ENCODE results near the gene LMAN1L.

LMAN1L gene

GRCh38 chr15:74843891-74844299 is 31.3 kb downstream of the LMAN1L start:
- CTCF ChIA-PET, result interaction anchor here (0.7 to 6.1 kb wide), 13 partner anchors 11 to 107 kb away, joined by 3 to 43 read pairs (median 6); partner anchors contain the start of gene CPLX3
- H3K4me3 ChIP-seq (ENCODE audit: low read depth, low read length), result no peak overlapping the region
- POLR2A ChIA-PET, result interaction anchor here (0.7 kb wide), 1 partner anchor 61 kb away, joined by 4 read pairs; no protein-coding TSS in a partner anchor
- no peak for DNase-seq (ENCODE audit: low read depth, low spot score)
- TF ChIP-seq, protein P1, sequence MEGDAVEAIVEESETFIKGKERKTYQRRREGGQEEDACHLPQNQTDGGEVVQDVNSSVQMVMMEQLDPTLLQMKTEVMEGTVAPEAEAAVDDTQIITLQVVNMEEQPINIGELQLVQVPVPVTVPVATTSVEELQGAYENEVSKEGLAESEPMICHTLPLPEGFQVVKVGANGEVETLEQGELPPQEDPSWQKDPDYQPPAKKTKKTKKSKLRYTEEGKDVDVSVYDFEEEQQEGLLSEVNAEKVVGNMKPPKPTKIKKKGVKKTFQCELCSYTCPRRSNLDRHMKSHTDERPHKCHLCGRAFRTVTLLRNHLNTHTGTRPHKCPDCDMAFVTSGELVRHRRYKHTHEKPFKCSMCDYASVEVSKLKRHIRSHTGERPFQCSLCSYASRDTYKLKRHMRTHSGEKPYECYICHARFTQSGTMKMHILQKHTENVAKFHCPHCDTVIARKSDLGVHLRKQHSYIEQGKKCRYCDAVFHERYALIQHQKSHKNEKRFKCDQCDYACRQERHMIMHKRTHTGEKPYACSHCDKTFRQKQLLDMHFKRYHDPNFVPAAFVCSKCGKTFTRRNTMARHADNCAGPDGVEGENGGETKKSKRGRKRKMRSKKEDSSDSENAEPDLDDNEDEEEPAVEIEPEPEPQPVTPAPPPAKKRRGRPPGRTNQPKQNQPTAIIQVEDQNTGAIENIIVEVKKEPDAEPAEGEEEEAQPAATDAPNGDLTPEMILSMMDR (IDR thresholded peaks at IDR 0.05; ENCODE audit: insufficient read depth, low read length, missing control alignments), result no peak

- H3K4me3 ChIP-seq (ENCODE audit: low read depth, low read length), result no peak overlapping the region
- POLR2A ChIA-PET, result interaction anchor here (0.7 kb wide), 1 partner anchor 61 kb away, joined by 4 read pairs; no protein-coding TSS in a partner anchor
- TF ChIP-seq, protein P1 (IDR thresholded peaks at IDR 0.05; ENCODE audit: insufficient read depth, low read length, missing control alignments), result no peak
- CTCF ChIA-PET, result interaction anchor here (1.1 to 6.1 kb wide), 7 partner anchors 25 to 106 kb away, joined by 3 to 41 read pairs (median 5); no protein-coding TSS in a partner anchor
- DNase-seq (ENCODE audit: low read depth, low spot score), result no peak
Measured at GRCh38 chr15:74844319-74845207, 31.9 kb downstream of the LMAN1L start.

DNA sequence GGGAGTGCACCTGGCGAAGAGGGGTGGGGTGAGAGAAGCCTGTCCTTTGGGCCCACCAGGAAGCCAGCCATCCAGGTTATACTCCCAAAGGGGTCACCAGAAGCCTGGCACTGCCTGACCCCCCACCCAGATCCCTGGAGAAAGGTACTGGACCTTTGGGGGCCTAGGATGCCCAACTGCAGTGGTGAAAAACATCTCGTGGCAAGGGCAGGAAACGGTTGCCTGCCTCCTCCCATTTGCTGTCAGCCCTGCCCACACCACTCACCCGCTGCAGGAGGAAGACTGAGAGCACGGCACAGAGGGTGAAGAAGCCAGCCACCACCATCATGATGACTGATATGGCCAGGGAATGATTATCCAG is 32.6 kb downstream of the LMAN1L start:
- TF ChIP-seq, protein P1 (IDR thresholded peaks at IDR 0.05; ENCODE audit: insufficient read depth, low read length, missing control alignments), result no peak
- CTCF ChIA-PET, result interaction anchor here (1.7 to 6.1 kb wide), 3 partner anchors 56 to 75 kb away, joined by 4 to 41 read pairs (median 38); no protein-coding TSS in a partner anchor
- H3K4me3 ChIP-seq (ENCODE audit: low read depth, low read length), result no peak overlapping the region
- no peak for DNase-seq (ENCODE audit: low read depth, low spot score)
- POLR2A ChIA-PET, result no interaction called here

DNA sequence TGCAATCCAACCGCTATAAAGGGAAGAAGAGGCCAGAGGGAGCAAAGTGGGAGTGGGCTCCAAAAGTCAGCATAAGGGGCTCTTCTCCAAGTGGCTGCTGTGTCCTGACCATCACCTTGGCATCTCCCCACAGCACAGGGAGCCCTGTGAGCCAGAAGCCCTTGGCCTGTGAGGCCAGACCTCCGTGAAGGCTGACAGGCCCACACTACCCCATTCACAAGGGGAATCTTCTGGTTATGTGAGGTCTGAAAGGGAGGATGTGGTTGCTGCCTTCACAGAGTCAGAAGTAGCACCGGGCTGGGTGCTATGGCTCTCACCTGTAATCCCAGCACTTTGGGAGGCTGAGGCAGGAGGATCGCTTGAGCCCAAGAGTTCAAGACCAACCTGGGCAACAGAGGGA is 32.9 kb downstream of the LMAN1L start:
- CTCF ChIA-PET, result interaction anchor here (1.7 to 5.4 kb wide), 2 partner anchors 58 to 75 kb away, joined by 4 to 41 read pairs; no protein-coding TSS in a partner anchor

DNA sequence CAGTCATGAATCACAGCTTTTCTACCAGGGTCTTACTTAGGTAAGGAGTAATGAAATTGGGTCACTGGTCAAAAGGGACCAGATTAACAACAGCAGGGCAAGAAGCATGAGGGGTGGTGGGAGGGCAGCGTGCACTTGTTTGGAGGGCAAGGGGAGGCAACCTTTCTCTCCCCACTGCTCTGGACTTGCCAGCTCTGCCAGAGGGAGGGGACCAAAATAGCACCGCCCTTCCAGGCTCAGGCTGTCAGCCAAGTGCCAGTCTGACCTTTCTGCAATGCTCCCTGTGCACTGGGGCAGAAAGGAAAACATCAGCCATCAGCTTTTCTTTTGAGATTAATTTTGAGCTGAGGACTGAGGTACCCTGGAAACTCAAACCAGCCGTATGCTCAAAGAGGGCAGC is 34.8 kb downstream of the LMAN1L start:
- no peak overlapping the region for H3K4me3 ChIP-seq (ENCODE audit: low read depth, low read length)
- DNase-seq (ENCODE audit: low read depth, low spot score), result no peak
- TF ChIP-seq, protein P1 (IDR thresholded peaks at IDR 0.05; ENCODE audit: insufficient read depth, low read length, missing control alignments), result no peak
- CTCF ChIA-PET, result interaction anchor here (1.3 to 1.6 kb wide), 2 partner anchors 9 to 357 kb away, joined by 3 to 4 read pairs; no protein-coding TSS in a partner anchor
- POLR2A ChIA-PET, result no interaction called here

More for the DNA sequence above, 32.9 kb downstream of the LMAN1L start:
- TF ChIP-seq, protein P1 (IDR thresholded peaks at IDR 0.05; ENCODE audit: insufficient read depth, low read length, missing control alignments), result no peak
- POLR2A ChIA-PET, result no interaction called here
- H3K4me3 ChIP-seq (ENCODE audit: low read depth, low read length), result no peak overlapping the region
- DNase-seq (ENCODE audit: low read depth, low spot score), result no peak

DNA sequence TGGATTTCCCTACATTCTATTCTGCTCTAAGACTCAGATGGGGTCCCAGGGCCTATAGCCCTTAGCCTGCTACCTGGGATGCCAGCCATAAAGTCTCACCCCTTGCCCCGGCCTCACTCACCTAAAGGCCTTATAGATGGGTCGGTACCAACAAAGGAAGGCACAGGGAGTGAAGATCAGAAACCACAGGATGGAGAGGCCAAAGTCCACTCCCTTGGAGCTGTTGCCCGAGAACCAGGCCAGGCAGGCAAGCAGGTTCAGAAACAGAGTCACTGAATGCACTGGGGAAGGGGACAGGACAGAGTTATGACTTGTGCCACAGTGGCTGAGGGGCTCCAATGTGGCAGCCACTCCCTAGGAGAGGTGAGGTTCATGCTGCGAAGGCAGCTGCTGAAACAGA is 37.8 kb downstream of the LMAN1L start:
- TF ChIP-seq, protein P1 (IDR thresholded peaks at IDR 0.05; ENCODE audit: insufficient read depth, low read length, missing control alignments), result no peak
- ChIA-PET POLR2A (no interaction called here), CTCF (interaction anchor here (3.1 kb wide), 1 partner anchor 79 kb away, joined by 10 read pairs; no protein-coding TSS in a partner anchor)
- no peak overlapping the region for H3K4me3 ChIP-seq (ENCODE audit: low read depth, low read length)
- DNase-seq (ENCODE audit: low read depth, low spot score), result no peak
